Measurements from ENCODE around the gene DUSP23. TPM values are rescaled to one million over a fixed set of nuclear protein-coding genes. Genes with fewer than 3 reads are reported as not detected.

DUSP23 gene
- total RNA-seq, 4 donors from 2014 or later = 93.1 to 108 (median 98.6) TPM

DNA sequence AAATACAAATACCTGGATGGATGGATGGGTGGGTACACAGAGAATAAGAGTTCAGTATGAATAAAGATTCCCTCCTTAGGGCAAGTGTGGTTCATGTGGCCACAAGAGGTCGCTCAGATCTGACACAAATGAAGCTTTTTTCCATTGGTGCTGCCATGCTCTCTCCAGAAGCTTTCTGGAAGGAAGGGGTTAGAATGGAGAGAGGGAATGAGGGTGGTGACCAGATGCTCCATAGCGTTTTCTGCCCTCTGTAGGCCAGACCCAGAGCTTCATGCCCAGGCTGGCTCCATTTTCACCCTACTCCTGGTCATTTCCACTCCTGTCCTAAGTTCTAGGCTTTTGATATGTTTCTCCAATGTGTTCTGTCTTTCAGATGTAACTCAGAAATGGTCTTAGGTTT lies 18.1 kb downstream of the DUSP23 start:
- ATAC-seq (ENCODE audit: low FRiP score) (peak; percentile 94), DNase-seq (ENCODE audit: low spot score) (peak; percentile 42)
- TF ChIP-seq, protein P1, sequence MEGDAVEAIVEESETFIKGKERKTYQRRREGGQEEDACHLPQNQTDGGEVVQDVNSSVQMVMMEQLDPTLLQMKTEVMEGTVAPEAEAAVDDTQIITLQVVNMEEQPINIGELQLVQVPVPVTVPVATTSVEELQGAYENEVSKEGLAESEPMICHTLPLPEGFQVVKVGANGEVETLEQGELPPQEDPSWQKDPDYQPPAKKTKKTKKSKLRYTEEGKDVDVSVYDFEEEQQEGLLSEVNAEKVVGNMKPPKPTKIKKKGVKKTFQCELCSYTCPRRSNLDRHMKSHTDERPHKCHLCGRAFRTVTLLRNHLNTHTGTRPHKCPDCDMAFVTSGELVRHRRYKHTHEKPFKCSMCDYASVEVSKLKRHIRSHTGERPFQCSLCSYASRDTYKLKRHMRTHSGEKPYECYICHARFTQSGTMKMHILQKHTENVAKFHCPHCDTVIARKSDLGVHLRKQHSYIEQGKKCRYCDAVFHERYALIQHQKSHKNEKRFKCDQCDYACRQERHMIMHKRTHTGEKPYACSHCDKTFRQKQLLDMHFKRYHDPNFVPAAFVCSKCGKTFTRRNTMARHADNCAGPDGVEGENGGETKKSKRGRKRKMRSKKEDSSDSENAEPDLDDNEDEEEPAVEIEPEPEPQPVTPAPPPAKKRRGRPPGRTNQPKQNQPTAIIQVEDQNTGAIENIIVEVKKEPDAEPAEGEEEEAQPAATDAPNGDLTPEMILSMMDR (IDR thresholded peaks at IDR 0.05) = peak in 1 of 3 donors; percentile 17

DNA sequence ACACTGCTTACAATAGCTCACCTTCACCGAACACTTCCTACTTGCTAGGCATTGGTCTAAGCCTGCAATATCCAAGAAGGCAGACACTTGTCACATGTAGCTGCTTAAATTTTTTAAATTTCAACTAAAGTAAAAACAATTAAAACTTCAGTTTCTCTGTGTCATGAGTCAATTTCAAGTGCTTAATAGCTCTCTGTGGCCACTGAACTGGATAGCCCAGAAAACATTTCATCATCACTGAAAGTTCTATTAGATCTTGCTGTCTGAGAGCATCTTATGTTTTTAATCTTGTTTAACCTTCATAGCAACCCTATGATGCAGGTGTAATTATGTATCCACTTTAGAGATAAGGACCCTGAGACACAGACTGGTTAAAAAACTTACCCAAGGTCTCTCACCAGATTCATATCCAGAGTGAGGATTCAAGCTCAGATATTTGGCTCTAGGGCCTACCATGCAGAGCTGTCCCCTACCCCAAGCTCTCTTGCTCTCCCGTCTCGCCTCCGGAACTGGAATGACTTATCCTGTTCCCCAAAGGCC lies 18.8 kb downstream of the DUSP23 start:
- DNase-seq (ENCODE audit: low spot score) (no peak), ATAC-seq (ENCODE audit: low FRiP score) (no peak)
- TF ChIP-seq, protein P1 (IDR thresholded peaks at IDR 0.05) = no peak

DNA sequence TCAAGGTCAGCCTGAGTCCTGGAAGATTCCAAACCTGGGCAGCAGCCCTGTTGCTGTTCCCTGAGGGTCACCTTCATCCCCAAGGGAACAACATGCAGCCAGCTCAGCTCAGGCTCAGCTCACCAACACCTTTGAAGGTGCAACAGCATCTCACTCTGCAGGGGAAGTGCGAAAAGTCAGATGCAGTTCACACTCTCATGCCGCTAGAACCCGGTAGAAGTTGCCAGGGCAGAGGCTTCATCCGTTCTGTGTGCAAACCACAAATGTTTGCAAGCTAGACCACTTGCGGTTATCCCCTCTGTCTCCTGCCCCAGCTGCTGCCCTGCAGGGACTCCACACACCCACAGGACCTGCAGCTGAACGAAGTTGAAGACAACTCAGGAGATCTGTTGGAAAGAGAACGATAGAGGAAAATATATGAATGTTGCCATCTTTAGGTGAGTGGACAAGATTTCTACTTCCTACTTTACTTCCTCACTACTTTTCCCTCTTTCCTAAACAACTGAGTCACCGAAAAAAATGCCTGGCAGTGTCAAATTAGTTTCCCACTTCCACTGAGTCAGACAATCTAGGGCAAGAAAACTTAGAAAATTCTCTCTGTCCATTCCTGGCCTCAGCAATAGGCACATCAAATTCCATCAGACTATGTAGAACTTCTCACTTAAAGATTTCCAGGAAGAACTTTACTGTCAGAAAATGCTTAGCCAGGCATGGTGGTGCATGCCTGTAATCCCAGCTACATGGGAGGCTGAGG lies 19.6 kb downstream of the DUSP23 start:
- TF ChIP-seq, protein P1 (IDR thresholded peaks at IDR 0.05) = no peak
- DNase-seq (ENCODE audit: low spot score) = no peak
- ATAC-seq (ENCODE audit: low FRiP score) = no peak

DNA sequence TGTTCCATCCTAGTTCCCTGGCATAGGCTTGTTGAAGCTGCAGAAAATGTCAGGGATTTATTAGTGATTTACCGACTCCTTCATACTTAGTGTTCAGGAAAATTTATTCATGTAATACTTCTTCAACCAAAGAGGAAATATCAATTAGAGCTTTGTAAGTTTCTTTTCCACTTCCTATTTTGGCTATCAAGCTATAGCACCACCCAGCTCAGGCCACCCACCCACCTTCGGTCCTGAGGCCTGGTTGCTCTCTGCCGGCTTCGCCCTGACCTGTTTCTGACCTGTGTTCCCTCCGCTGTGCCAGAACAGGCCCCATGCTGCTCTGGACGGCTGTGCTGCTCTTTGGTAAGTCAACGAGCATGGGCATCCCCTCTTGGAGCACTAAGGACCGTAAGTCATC lies 21.3 kb downstream of the DUSP23 start, which contains the start of gene FCRL6:
FCRL6 (plus strand) TSS at position 250 of the 400 bp plus-strand sequence; CDS start at position 315, 65 bp downstream.
- TF ChIP-seq, protein P1 (IDR thresholded peaks at IDR 0.05) = no peak
- DNase-seq (ENCODE audit: low spot score) (no peak), ATAC-seq (ENCODE audit: low FRiP score) (no peak)

DNA sequence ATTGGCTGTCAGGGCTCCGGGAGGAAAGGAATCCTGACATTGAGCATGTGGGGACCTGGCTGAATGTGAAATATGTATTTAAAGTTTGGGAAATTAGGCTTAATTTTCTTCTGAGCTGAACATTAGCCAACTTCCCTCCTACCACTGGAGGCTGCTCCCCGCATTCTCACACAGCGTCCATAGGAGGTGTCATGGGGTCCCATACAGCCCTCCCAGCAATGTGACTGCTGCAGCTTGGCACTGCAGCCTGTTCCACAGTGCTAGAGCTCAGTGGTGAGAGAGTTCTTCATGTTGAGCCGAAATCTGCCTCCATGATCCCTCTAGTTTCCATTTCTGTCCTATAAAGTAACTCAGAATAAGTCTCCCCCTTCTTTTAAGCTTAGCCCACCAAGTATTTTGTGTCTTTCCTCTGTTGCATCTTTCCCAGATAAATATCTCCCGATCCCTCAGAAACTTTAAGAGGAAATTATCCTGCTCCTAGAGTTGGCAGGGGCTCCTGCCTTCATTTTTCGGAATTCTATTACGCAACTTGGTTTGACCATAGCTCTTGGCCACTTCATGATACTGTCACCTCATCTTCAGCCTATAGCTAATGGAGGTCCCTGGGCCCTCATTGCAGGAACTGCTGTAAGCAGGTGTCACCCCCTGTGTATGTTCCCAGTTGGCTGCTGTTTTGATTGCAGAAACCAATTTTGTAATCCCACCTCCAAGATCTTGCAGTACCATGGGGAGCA lies 23.4 kb downstream of the DUSP23 start:
- no peak for DNase-seq (ENCODE audit: low spot score)
- no peak for ATAC-seq (ENCODE audit: low FRiP score)
- TF ChIP-seq, protein P1 (IDR thresholded peaks at IDR 0.05) = no peak

DNA sequence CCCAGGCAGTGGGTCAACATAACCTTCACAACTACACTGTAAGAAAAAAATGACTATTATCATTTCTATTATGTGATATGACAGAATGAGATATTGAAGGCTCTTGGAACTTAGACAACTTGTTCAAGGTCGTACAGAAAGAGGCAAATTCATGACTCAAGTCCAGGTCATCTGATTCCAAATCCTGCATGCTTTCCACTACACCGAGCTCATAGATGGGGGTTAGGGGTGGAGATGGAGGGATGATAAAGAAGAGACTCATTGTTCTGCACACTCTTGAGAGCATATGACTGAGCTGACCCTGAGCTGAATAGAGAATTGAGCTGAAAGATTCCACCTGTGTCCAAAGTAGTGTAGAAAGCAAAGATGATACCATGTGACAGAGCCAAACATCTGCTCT lies 24.2 kb downstream of the DUSP23 start:
- TF ChIP-seq, protein P1 (IDR thresholded peaks at IDR 0.05) = no peak
- no peak for ATAC-seq (ENCODE audit: low FRiP score)
- no peak for DNase-seq (ENCODE audit: low spot score)

All from omental fat pad (tissue), 4 donors.